ENCODE measurements around the gene TPT1. TPM values are rescaled to one million over a fixed set of nuclear protein-coding genes. Genes with fewer than 3 reads are reported as not detected.
"Not testable (repeated sequence)": the region's sequence is repeated elsewhere in the genome, so short reads cannot be mapped to it uniquely, and the experiment has no call there.

The TPT1 gene
- total and polyA plus RNA-seq, 2 donors (not counting 1 experiment from before 2014, with no cell fraction given) = 2,507 to 4,871 TPM

GRCh38 chr13:45300190-45300985, 40.6 kb downstream of the TPT1 start:
- Mint-ChIP-seq H3K27me3 (peaks cover 10% of the 10 kb centered on the region), H3K27ac (no peak overlapping the region), H3K4me1 (peaks cover 9% of the 10 kb centered on the region), H3K9me3 (ENCODE audit: insufficient read depth) (no peaks in the 10 kb centered on the region), H3K4me3 (no peak overlapping the region)
- CTCF ChIA-PET = interaction anchor here (0.7 to 1.2 kb wide), 2 partner anchors 9 to 18 kb away, joined by 3 to 4 read pairs; no protein-coding TSS in a partner anchor
- Histone ChIP-seq H3K79me2 (ENCODE audit: control insufficient read depth, insufficient read depth, low read length) (no peaks in the 10 kb centered on the region), H3K4me2 (replicated peaks; ENCODE audit: low read depth, low read length, poor library complexity, severe bottlenecking) (no peak overlapping the region), H4K20me1 (ENCODE audit: control insufficient read depth, insufficient read depth, low read length, poor library complexity, severe bottlenecking) (no peaks in the 10 kb centered on the region), H3K9me3 (ENCODE audit: control extremely low read depth in 1 of 3, control insufficient read depth in 2 of 3, insufficient read depth in 1 of 3, low read length in 2 of 3) (peaks cover 0 to 4% (median 0%) of the 10 kb centered on the region in 3 donors), H3K9ac (ENCODE audit: low read length) (no peak overlapping the region), H3K27ac (ENCODE audit: low read length in 2 of 2) (no peak overlapping the region), H3K27me3 (replicated peaks in 1 of 4; ENCODE audit: control extremely low read depth in 1 of 4, control insufficient read depth in 3 of 4, insufficient read depth in 4 of 4, low read length in 3 of 4) (no peaks in the 10 kb centered on the region), H2AFZ (ENCODE audit: insufficient read depth, low read depth, low read length, poor library complexity, severe bottlenecking) (no peak overlapping the region), H3K4me1 (ENCODE audit: control insufficient read depth in 2 of 2, insufficient read depth in 2 of 2, low read length in 2 of 2) (peaks cover 0 to 7% of the 10 kb centered on the region in 2 donors), H3K36me3 (replicated peaks in 1 of 2; ENCODE audit: control extremely low read depth in 1 of 2, control insufficient read depth in 1 of 2, extremely low read depth in 1 of 2, insufficient read depth in 2 of 2, low read length in 1 of 2) (no peaks in the 10 kb centered on the region), H3K4me3 (ENCODE audit: control extremely low read depth in 1 of 5, extremely low read depth in 1 of 5, insufficient read depth in 1 of 5, low read depth in 2 of 5, low read length in 4 of 5) (no peak overlapping the region)
- 100% methylated on average over 2 of the region's 9 CpGs for WGBS (ENCODE audit: insufficient coverage)
- POLR2A ChIA-PET = no interaction called here
- TF ChIP-seq CTCF (IDR thresholded peaks at IDR 0.05) (no peak), EZH2 (IDR thresholded peaks at IDR 0.05; ENCODE audit: borderline replicate concordance, insufficient read depth, low read depth, low read length, poor library complexity, severe bottlenecking) (no peak)
- DNase-seq (no peak), ATAC-seq (ENCODE audit: low read depth) (no peak)
- intact Hi-C loops (cut with micrococcal nuclease) = loop anchor here (10.0 kb wide), 1 partner anchor 176 kb away; the partner anchor contains the start of gene GTF2F2

- H3K27ac ChIP-seq (ENCODE audit: low read length in 2 of 2) = no peak overlapping the region
- H3K27ac Mint-ChIP-seq = no peak overlapping the region
- peaks cover 0 to 4% (median 0%) of the 10 kb centered on the region in 3 donors for H3K9me3 ChIP-seq (ENCODE audit: control extremely low read depth in 1 of 3, control insufficient read depth in 2 of 3, insufficient read depth in 1 of 3, low read length in 2 of 3)
- H3K9me3 Mint-ChIP-seq (ENCODE audit: insufficient read depth) = no peaks in the 10 kb centered on the region
- POLR2A ChIA-PET = no interaction called here
- no peaks in the 10 kb centered on the region for H3K36me3 ChIP-seq (replicated peaks in 1 of 2; ENCODE audit: control extremely low read depth in 1 of 2, control insufficient read depth in 1 of 2, extremely low read depth in 1 of 2, insufficient read depth in 2 of 2, low read length in 1 of 2)
- 100% methylated on average over 3 of the region's 3 CpGs for WGBS (ENCODE audit: insufficient coverage)
- no peak overlapping the region for H2AFZ ChIP-seq (ENCODE audit: insufficient read depth, low read depth, low read length, poor library complexity, severe bottlenecking)
- H3K4me3 ChIP-seq (ENCODE audit: control extremely low read depth in 1 of 5, extremely low read depth in 1 of 5, insufficient read depth in 1 of 5, low read depth in 2 of 5, low read length in 4 of 5) = no peak overlapping the region
- H3K9ac ChIP-seq (ENCODE audit: low read length) = no peak overlapping the region
- intact Hi-C loops (cut with micrococcal nuclease) = no loop called here
- H3K27me3 Mint-ChIP-seq = peaks cover 3% of the 10 kb centered on the region
- H3K27me3 ChIP-seq (replicated peaks in 1 of 4; ENCODE audit: control extremely low read depth in 1 of 4, control insufficient read depth in 3 of 4, insufficient read depth in 4 of 4, low read length in 3 of 4) = no peaks in the 10 kb centered on the region
- DNase-seq (no peak), ATAC-seq (ENCODE audit: low read depth) (no peak)
- H3K4me3 Mint-ChIP-seq = no peak overlapping the region
- no peaks in the 10 kb centered on the region for H3K79me2 ChIP-seq (ENCODE audit: control insufficient read depth, insufficient read depth, low read length)
- CTCF ChIA-PET = interaction anchor here (0.9 to 1.7 kb wide), 2 partner anchors 18 to 252 kb away, joined by 3 to 6 read pairs; no protein-coding TSS in a partner anchor
- H4K20me1 ChIP-seq (ENCODE audit: control insufficient read depth, insufficient read depth, low read length, poor library complexity, severe bottlenecking) = no peaks in the 10 kb centered on the region
- H3K4me2 ChIP-seq (replicated peaks; ENCODE audit: low read depth, low read length, poor library complexity, severe bottlenecking) = no peak overlapping the region
- TF ChIP-seq EZH2 (IDR thresholded peaks at IDR 0.05; ENCODE audit: borderline replicate concordance, insufficient read depth, low read depth, low read length, poor library complexity, severe bottlenecking) (no peak), CTCF (IDR thresholded peaks at IDR 0.05) (no peak)
- peaks cover 9% of the 10 kb centered on the region for H3K4me1 Mint-ChIP-seq
- H3K4me1 ChIP-seq (ENCODE audit: control insufficient read depth in 2 of 2, insufficient read depth in 2 of 2, low read length in 2 of 2) = peaks cover 0 to 7% of the 10 kb centered on the region in 2 donors
Measured at GRCh38 chr13:45299194-45299593, 41.8 kb downstream of the TPT1 start.

GRCh38 chr13:45298550-45298949, 42.4 kb downstream of the TPT1 start:
- H3K9me3 Mint-ChIP-seq (ENCODE audit: insufficient read depth); H3K27me3 ChIP-seq (replicated peaks in 1 of 4; ENCODE audit: control extremely low read depth in 1 of 4, control insufficient read depth in 3 of 4, insufficient read depth in 4 of 4, low read length in 3 of 4); H3K4me1 ChIP-seq (ENCODE audit: control insufficient read depth in 2 of 2, insufficient read depth in 2 of 2, low read length in 2 of 2); H3K4me3 ChIP-seq (ENCODE audit: control extremely low read depth in 1 of 5, extremely low read depth in 1 of 5, insufficient read depth in 1 of 5, low read depth in 2 of 5, low read length in 4 of 5); intact Hi-C loops (cut with micrococcal nuclease); H3K9ac ChIP-seq (ENCODE audit: low read length); H3K9me3 ChIP-seq (ENCODE audit: control extremely low read depth in 1 of 3, control insufficient read depth in 2 of 3, insufficient read depth in 1 of 3, low read length in 2 of 3); DNase-seq; POLR2A ChIA-PET; H3K36me3 ChIP-seq (replicated peaks in 1 of 2; ENCODE audit: control extremely low read depth in 1 of 2, control insufficient read depth in 1 of 2, extremely low read depth in 1 of 2, insufficient read depth in 2 of 2, low read length in 1 of 2); H3K4me2 ChIP-seq (replicated peaks; ENCODE audit: low read depth, low read length, poor library complexity, severe bottlenecking); H3K79me2 ChIP-seq (ENCODE audit: control insufficient read depth, insufficient read depth, low read length); H3K27ac Mint-ChIP-seq; H3K4me3 Mint-ChIP-seq; H3K4me1 Mint-ChIP-seq; H3K27ac ChIP-seq (ENCODE audit: low read length in 2 of 2); H2AFZ ChIP-seq (ENCODE audit: insufficient read depth, low read depth, low read length, poor library complexity, severe bottlenecking); H3K27me3 Mint-ChIP-seq; H4K20me1 ChIP-seq (ENCODE audit: control insufficient read depth, insufficient read depth, low read length, poor library complexity, severe bottlenecking); ATAC-seq (ENCODE audit: low read depth): not testable (repeated sequence)
- WGBS (ENCODE audit: insufficient coverage) = 100% methylated on average over 1 of the region's 3 CpGs
- CTCF ChIA-PET = interaction anchor here (0.9 to 1.8 kb wide), 3 partner anchors 10 to 252 kb away, joined by 3 to 6 read pairs (median 4); no protein-coding TSS in a partner anchor
